Measurements from ENCODE around the gene NXN.

Gene NXN

DNA sequence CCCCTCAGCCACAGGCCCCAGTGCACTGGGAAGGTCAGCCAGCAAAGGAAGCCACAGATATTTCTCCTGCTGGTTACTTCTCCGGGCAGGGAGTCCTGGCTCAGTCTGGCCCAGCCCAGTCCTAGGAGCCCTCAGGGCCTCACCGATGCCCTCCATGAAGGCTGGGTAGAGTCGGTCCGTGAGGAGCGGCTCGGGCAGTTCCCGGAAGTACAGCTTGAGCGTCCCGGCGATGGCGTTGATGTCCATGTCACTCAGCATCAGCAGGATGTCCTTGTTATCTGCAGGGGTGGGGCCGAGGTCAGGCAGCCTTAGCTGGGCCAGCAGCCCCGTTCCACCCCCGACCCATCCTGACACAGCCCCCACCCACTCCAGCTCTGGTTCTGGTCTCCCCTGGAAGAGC lies 31.0 kb upstream of the NXN start:
- TF ChIP-seq, protein P1, sequence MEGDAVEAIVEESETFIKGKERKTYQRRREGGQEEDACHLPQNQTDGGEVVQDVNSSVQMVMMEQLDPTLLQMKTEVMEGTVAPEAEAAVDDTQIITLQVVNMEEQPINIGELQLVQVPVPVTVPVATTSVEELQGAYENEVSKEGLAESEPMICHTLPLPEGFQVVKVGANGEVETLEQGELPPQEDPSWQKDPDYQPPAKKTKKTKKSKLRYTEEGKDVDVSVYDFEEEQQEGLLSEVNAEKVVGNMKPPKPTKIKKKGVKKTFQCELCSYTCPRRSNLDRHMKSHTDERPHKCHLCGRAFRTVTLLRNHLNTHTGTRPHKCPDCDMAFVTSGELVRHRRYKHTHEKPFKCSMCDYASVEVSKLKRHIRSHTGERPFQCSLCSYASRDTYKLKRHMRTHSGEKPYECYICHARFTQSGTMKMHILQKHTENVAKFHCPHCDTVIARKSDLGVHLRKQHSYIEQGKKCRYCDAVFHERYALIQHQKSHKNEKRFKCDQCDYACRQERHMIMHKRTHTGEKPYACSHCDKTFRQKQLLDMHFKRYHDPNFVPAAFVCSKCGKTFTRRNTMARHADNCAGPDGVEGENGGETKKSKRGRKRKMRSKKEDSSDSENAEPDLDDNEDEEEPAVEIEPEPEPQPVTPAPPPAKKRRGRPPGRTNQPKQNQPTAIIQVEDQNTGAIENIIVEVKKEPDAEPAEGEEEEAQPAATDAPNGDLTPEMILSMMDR (IDR thresholded peaks at IDR 0.05; ENCODE audit: extremely low read depth, missing control alignments): no peak
- no peak for DNase-seq (ENCODE audit: low spot score)

DNA sequence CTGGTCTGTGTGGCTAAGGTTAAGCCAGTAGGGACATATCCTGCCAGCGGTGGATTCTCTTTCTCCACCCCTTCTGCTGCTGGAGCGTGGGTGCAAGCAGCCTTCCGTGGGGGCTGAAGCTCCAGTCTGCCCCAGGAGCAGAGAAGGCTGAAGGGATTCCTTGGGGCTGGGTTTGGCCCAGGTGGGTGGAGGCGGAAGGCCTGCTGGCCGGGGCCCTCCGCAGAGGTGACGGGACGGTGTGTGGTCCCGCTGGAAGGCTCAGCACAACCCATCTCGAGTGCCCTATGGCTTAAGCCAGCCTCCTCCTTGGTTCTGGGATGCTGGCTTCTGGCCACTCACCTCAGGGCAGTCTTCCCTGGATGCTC lies 30.5 kb upstream of the NXN start:
- no peak for DNase-seq (ENCODE audit: low spot score)
- TF ChIP-seq, protein P1 (IDR thresholded peaks at IDR 0.05; ENCODE audit: extremely low read depth, missing control alignments): no peak

DNA sequence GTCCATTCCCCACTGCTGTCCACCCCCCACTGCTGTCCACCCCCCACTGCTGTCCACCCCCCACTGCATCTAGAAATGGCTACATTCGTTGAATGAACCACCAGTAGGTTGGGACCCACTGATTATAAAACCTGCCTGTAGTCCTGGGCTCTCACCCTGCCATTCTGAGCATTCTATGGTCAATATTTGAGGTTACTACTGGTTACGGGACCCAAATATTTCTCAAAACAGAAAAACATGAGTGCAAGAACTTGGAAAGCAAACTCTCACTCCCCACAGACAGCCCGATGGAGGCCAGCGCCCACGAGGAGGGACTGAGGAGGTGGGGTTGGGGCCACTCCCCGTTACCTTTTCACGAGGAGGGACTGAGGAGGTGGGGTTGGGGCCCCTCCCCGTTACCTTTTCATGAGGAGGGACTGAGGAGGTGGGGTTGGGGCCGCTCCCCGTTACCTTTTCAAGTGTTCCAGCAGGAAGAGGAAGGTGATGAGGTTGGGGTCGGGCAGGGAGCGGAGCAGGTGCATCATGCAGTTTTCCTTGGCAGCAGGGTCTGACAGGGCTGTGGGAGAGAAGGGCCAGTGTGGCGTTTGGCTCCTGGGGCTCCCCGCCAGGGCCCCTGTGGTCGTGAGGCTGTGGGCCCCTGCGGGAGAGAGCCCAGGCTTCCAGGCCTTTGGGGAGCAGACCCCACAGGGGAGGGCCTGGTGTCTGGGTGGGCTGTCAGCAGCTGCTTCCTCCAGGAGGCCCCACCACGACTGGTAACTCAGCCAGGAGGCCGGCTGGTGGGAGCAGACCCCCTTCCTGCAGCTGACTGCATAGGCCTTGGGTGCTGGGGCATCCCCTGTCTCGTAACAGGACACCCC lies 29.9 kb upstream of the NXN start:
- TF ChIP-seq, protein P1 (IDR thresholded peaks at IDR 0.05; ENCODE audit: extremely low read depth, missing control alignments): no peak
- DNase-seq (ENCODE audit: low spot score): no peak

DNA sequence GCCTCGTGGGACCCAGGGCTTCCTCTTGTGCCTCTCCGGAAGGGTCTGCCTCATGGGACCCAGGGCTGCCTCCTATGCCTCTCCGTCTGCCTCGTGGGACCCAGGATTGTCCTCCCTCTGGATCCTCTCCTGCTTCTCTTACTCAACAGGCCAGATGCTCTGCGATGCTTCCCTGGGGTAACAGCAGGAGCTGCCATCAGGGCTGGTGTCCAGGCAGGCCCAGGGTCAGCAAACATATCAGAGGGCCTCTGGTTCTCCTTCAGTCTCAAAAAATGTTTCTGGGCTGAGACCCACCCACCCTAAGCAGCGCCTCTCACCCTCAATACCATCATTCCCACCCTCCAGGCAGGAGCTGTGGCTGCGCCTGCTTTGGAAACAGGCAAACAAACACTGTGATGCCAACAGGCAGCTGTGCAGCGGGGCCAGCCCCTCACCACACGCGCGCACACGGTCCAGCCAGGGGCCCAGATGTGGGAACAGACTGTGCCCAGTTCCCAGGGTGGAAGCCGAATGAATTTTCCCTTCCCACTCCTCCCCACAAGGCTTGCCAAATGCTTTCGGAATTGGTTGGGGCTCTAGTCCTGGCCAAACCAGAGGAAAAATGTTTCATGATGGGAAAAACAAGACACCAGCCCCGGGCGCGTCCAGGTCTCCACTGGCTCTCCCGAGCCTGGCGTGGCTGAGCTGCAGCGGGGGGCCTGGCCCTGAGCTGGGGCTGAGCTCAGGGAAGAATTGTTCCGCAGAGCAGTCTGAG lies 28.6 kb upstream of the NXN start:
- no peak for DNase-seq (ENCODE audit: low spot score)
- TF ChIP-seq, protein P1 (IDR thresholded peaks at IDR 0.05; ENCODE audit: extremely low read depth, missing control alignments): no peak

DNA sequence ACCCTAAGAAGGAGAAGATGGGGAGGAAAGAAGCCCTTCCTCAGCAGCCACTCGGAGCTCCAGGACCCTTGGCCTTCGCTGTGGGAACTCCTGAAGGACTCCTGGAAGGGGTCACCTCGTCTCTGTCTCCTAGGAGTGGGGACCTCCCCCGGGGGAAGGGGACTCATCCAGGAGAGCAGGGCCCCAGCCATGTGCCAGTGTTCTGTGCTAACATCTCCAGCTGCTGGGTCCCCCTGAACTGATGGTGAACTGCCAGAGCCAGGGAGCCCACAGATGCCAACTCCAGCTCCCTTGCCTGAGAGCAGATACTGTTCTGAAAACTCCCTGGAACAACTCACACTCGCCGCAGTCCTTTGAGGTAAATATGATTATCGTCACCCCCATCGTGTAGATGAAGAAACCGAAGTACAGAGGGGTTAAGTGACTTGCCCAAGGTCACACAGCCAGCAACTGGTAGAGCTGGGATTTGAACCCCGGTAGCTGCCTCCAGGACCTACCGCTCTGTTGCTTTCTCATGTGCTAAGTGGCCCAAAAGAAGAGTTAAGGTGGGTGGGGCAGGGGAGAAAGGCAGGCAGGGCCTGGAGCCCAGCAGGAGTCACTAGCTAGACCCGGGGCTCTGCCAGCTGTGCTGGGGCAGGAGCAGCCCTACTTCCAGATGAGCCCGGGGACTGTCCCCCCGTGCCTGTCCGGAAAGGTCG lies 27.9 kb upstream of the NXN start:
- no peak for DNase-seq (ENCODE audit: low spot score)
- TF ChIP-seq, protein P1 (IDR thresholded peaks at IDR 0.05; ENCODE audit: extremely low read depth, missing control alignments): no peak

DNA sequence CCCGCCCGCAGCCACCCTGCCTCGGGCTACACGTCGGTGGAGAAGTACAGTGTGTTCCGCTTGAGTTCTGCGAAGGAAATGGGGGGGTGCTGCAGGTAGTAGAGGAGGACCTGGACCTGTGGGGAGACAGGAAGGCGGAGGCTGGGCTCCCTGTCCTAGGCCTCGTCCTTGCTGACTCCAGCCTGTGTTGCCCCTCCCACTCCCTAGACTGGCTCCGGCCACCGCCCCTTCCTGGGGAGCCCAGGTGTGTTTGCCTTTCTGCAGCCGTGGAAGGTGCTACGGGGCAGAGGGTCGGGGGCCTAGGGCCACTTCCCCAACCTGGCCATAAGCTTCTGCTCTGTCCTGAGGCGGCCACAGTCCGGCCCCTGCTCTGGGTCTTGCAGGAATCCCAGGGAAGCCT lies 26.5 kb upstream of the NXN start:
- TF ChIP-seq, protein P1 (IDR thresholded peaks at IDR 0.05; ENCODE audit: extremely low read depth, missing control alignments): no peak
- DNase-seq (ENCODE audit: low spot score): no peak

Data from GM20000 (cell line).